IPS DF 6.9 (cell line): ENCODE results near the gene SPATA31E1.

ENCODE experiments used
- DNase-seq: peaks from one replicate; pipeline ENCODE4 v3.0.0-alpha.2; 2013; ENCODE audit warnings: low read depth, low spot score
- H3K27ac ChIP-seq: one replicate; pipeline ENCODE4 v1.5.1; 2013; ENCODE audit warnings: low read length, control low read depth
- H3K27me3 ChIP-seq: 2 replicates; pipeline ENCODE4 v1.6.1; 2013; ENCODE audit warnings: mild to moderate bottlenecking, low read length; ENCODE audit not compliant: control insufficient read depth, insufficient read depth
- H3K36me3 ChIP-seq: 2 replicates; pipeline ENCODE4 v1.6.1; 2013; ENCODE audit warnings: low read length; ENCODE audit not compliant: control insufficient read depth, insufficient read depth
- H3K4me1 ChIP-seq: 2 replicates; pipeline ENCODE4 v1.6.1; 2013; ENCODE audit warnings: low read length; ENCODE audit not compliant: control insufficient read depth, insufficient read depth
- H3K4me3 ChIP-seq: 2 replicates; pipeline ENCODE4 v1.5.1; 2013; ENCODE audit warnings: mild to moderate bottlenecking, low read length
- H3K9me3 ChIP-seq: 2 replicates; pipeline ENCODE4 v1.6.1; 2013; ENCODE audit warnings: low read length, inconsistent platforms; ENCODE audit not compliant: control insufficient read depth, insufficient read depth
- WGBS: extraction: QIAGEN DNeasy Blood & Tissue Kit; methylation state at CpG from one replicate; pipeline ENCODE4 v1.1.7; 2013; ENCODE audit warnings: mixed read lengths, missing lambda C conversion rate; ENCODE audit not compliant: insufficient read length, insufficient coverage; 5-methylcytosine and 5-hydroxymethylcytosine counted together

Gene SPATA31E1

DNA sequence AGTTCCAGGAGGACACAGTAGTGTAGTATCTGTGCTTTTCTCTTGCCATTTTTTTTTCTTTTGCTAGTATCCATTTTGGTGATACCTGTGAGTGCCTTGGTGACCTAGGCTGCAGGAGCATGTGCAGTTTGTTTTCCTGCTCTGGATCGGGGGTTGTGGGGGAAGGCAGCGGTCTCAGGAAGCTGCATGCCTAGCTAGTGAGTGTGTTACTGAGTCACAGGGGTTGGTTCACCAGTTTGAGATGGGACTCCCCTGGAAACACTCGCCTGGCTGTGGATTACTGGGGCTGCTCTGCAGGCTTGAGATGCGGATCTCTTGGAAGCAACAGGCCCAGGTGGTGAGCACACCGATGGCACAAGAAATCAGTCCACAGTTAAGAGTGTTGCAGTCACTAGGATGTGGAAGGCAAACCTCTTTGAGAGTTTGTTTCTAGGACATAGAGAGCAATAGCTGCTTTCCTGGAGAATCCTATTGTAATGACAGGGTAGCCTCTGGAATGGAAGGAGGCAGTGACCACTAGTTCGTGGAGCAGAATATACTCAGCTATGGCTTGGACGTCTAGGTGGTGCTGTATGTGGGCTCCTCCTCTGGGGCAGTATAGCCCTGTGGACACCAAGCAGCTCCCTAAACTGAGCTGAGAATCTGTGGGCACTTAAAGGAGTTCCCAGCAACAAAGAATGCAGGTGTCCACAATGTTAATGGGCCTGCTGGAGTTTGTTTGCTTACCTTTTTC is 20.0 kb upstream of the SPATA31E1 start:
- H3K9me3 ChIP-seq = no peaks in the 10 kb centered on the region
- no peak overlapping the region for H3K27ac ChIP-seq
- no CpG with 5 or more reads among the region's 7 CpGs for WGBS
- H3K36me3 ChIP-seq = no peaks in the 10 kb centered on the region
- H3K4me1 ChIP-seq = peaks cover 1% of the 10 kb centered on the region; the same call in 1 of the 2 replicates
- no peaks in the 10 kb centered on the region for H3K27me3 ChIP-seq
- no peak overlapping the region for H3K4me3 ChIP-seq
- no peak for DNase-seq

DNA sequence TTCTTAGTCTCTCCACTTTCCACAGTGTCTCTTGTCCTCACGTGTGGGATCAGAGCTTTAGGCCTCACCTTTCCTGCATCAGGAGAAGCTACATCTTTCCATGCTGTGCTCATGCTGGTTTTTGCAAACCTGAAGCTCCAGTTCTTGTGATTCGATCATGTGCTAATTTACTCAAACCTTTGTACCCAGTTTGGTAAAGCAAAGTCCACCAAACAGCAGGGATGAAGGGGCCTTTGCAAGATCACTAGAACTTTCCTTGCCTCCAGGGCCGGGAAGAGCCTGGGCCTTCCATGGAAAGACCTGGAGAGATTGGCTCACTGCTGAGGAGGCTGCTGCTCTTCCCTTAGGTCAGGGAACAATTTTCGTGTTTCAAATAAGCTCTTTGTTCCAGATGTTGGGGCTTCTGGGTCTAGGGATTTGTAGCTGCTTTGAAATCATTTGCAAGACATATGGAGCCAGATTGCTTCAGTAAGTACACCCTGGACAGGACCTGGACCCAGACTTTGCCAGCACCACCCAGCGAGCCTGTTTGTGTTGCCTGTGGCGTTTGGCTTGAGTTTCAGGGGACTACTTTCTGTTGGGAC is 18.7 kb upstream of the SPATA31E1 start:
- Histone ChIP-seq H3K27me3 (no peaks in the 10 kb centered on the region), H3K9me3 (no peaks in the 10 kb centered on the region), H3K27ac (no peak overlapping the region), H3K4me3 (no peak overlapping the region), H3K36me3 (no peaks in the 10 kb centered on the region), H3K4me1 (peaks cover 1% of the 10 kb centered on the region; the same call in 1 of the 2 replicates)
- WGBS = no CpG with 5 or more reads among the region's 6 CpGs
- DNase-seq = no peak

DNA sequence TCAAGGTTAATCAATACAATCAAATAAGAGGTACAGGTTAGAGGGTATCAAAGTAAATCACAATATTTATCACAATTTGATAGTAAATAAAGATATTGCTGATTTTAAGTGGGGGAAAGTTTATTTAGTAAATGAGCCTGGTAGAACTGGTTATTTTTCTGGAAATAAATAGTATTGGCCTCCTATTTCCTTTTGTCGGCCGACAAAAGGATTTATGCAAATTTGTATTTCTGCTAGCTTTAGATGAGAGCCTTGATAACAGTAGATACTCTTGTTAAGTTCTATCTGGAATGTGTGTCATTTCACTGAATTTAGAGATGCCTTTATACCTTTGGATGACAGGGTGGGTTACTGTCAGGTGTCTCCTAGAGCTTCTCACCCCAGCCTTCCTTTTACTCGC is 17.8 kb upstream of the SPATA31E1 start:
- Histone ChIP-seq H3K27ac (no peak overlapping the region), H3K27me3 (no peaks in the 10 kb centered on the region), H3K4me1 (peaks cover 1% of the 10 kb centered on the region; the same call in 1 of the 2 replicates), H3K36me3 (no peaks in the 10 kb centered on the region), H3K9me3 (no peaks in the 10 kb centered on the region), H3K4me3 (no peak overlapping the region)
- no peak for DNase-seq
- no CpG with 5 or more reads among the region's 3 CpGs for WGBS

DNA sequence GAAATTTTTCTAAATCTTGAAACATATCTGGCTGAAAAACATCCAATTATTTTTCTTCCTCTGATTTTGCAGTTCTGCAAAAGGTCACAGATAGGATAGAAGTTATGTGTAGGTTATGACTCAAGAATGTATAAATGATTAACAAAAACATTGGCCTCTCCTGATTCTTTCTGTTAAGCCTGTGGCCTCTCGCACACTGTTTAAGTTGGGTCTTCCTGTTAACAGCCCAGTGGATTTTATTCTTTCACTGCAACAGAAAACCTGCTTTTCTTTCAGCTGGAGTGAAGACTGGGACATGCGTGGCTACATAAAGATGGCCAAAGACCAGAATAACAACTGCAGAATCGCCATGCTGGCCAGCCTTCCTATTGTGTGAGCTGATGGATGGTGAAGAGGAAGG is 17.1 kb upstream of the SPATA31E1 start:
- Histone ChIP-seq H3K27ac (no peak overlapping the region), H3K9me3 (no peaks in the 10 kb centered on the region), H3K4me3 (no peak overlapping the region), H3K27me3 (no peaks in the 10 kb centered on the region), H3K4me1 (peaks cover 1% of the 10 kb centered on the region; the same call in 1 of the 2 replicates), H3K36me3 (no peaks in the 10 kb centered on the region)
- DNase-seq = no peak
- no CpG with 5 or more reads among the region's 3 CpGs for WGBS

DNA sequence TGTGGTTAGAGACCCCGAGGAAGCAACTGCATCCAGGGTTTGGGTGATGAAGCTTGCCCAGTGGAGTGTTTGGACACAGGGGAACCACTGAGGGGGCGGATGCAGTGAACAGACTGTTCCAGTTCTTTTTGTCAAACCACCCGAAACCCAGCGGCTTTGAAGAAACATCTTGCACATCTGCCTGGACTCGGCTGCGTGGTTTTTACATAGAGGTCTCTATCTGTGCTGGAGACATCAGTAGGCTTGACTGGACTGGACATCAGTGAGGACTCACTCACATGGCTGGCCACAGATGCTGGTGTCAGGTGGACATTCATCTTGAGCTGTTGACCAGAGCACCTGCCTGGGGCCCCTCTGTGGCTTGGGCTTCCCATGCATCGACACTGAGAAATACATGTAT is 15.3 kb upstream of the SPATA31E1 start:
- Histone ChIP-seq H3K4me3 (no peak overlapping the region), H3K9me3 (no peaks in the 10 kb centered on the region), H3K4me1 (peaks cover 1% of the 10 kb centered on the region; the same call in 1 of the 2 replicates), H3K27ac (no peak overlapping the region), H3K36me3 (no peaks in the 10 kb centered on the region), H3K27me3 (no peaks in the 10 kb centered on the region)
- no CpG with 5 or more reads among the region's 7 CpGs for WGBS
- no peak for DNase-seq

DNA sequence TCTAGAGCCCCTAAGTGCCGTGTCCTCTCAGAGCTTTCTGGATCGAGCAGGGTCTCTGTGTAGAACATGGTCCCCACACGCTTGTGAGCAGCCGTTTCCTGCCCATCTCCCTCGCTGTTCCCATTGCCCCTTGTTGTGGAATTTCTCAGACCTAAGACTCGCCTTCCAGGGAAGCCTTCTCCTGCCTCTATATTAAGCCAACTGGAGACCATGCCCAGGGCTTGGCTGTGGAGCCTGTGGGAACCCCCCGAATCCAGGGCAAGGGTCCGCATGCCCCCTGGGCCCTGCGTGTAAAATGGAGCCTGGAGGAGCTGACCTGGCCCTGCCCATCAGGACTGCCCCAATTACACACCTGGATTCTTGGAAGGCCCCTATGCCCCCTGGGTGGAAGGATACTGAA is 14.5 kb upstream of the SPATA31E1 start:
- Histone ChIP-seq H3K36me3 (no peaks in the 10 kb centered on the region), H3K9me3 (no peaks in the 10 kb centered on the region), H3K27me3 (no peaks in the 10 kb centered on the region), H3K4me3 (no peak overlapping the region), H3K4me1 (no peaks in the 10 kb centered on the region), H3K27ac (no peak overlapping the region)
- DNase-seq = no peak
- WGBS = no CpG with 5 or more reads among the region's 9 CpGs

DNA sequence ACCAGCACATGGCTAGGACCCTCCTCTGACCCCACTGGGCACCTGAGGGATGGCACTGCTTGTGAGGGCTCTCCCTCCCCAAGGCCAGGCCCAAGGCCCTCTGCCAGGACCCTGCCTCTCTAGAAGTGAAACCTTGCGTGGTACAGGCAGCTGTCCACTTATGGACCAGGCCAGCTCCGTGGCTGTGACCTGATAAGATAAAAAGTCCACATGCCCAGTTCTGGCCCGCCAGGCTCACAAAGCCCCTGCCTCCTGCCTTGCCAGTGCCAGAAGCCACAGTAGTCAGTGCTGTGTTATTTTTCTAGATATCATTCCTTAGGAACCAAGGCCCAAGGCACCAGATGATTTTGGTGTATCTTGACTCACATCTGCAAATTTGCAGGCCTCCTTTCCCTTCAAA is 14.0 kb upstream of the SPATA31E1 start:
- H3K27ac ChIP-seq = no peak overlapping the region
- no peak for DNase-seq
- WGBS = no CpG with 5 or more reads among the region's 3 CpGs
- H3K27me3 ChIP-seq = no peaks in the 10 kb centered on the region
- H3K4me1 ChIP-seq = no peaks in the 10 kb centered on the region
- H3K4me3 ChIP-seq = no peak overlapping the region
- H3K36me3 ChIP-seq = no peaks in the 10 kb centered on the region
- no peaks in the 10 kb centered on the region for H3K9me3 ChIP-seq

DNA sequence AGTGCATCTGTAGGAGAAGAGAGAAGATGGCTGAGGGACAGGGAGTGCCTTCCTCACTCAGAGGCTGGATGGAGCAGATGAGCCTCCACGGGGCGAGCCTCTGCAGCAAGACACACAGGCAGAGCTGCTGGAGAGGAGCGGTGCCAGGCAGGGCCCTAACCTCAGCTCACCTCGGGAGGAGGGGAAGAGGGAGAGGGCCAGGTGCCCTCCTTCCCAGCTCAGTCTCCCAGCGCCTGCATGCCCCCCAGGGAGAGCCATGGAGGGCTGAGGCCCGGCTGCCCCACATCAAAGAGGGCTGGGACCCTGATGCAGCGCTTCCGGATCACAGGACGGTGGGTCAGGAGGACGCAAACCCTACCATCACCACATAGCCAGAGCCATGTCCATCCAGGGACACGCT is 13.6 kb upstream of the SPATA31E1 start:
- Histone ChIP-seq H3K9me3 (no peaks in the 10 kb centered on the region), H3K4me1 (no peaks in the 10 kb centered on the region), H3K27ac (no peak overlapping the region), H3K4me3 (no peak overlapping the region), H3K27me3 (no peaks in the 10 kb centered on the region), H3K36me3 (no peaks in the 10 kb centered on the region)
- WGBS = no CpG with 5 or more reads among the region's 11 CpGs
- no peak for DNase-seq

DNA sequence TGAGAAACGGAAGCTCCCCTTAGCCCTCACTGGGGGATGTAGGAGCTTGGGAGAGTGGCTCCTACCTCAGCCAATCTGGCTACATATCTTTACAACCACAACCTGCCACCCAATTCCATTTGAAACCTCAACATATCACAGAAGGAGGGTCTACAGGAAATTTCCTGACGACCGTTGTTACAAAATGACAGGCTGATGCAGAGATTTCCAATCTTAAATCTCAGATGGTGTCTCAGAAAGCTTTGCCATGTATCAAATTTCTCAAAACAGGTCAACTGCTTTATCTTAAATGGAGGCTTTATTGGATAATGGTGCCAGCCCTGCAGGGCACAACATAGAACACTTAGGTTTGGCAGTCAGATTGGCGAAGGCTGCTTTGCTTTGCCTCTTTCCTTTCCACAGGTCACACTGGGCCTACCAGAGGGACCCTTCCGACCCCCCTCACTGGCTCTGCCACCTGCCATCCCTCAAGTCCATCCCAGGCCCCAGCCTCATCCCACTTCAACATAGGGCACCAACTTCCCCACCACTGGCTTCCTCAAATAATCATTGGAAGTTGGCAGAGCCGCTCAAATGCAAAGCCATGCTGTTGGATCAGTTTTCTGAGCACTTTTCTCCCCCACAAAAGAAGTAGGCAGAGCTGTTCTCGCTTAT is 11.1 kb upstream of the SPATA31E1 start:
- Histone ChIP-seq H3K4me3 (no peak overlapping the region), H3K4me1 (0 out of 2 replicates have a peak, but pooled peaks cover 2% of the 10 kb centered on the region), H3K27me3 (no peaks in the 10 kb centered on the region), H3K9me3 (no peaks in the 10 kb centered on the region), H3K36me3 (no peaks in the 10 kb centered on the region), H3K27ac (no peak overlapping the region)
- DNase-seq = no peak
- no CpG with 5 or more reads among the region's 7 CpGs for WGBS

DNA sequence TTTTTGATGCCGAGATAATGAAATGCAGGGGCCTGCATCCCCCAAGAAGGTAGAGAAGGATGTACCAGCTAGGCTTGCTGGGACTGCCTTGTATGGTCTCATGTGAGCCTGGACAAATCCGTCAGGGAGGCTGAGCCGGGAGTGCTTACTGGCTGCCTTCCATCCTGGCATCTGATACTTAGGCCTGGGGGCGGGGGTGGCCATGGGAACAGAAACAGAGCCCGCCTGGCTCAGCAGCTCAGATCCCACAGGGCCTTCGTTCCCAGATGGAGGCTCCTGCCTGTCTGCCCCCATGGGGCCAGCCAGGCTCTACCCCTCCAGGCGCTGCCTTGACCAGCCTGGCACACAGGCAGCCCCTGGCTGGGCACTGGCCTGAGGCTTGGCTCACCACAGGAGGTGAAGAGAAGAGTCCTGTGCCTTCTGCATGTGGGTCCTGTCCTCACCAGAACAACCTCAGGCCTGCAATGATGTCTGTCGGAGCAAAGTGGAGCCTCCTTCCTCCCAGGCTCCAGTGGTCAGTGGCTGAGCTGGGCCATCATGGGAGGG is 10.5 kb upstream of the SPATA31E1 start:
- no peak overlapping the region for H3K27ac ChIP-seq
- H3K27me3 ChIP-seq = no peaks in the 10 kb centered on the region
- H3K4me3 ChIP-seq = no peak overlapping the region
- H3K4me1 ChIP-seq = 0 out of 2 replicates have a peak, but pooled peaks cover 2% of the 10 kb centered on the region
- no peaks in the 10 kb centered on the region for H3K9me3 ChIP-seq
- no CpG with 5 or more reads among the region's 8 CpGs for WGBS
- DNase-seq = no peak
- no peaks in the 10 kb centered on the region for H3K36me3 ChIP-seq
